NCI-H2107 (cell line): ENCODE results near the gene RRAS.
"Not testable (repeated sequence)": the region's sequence is repeated elsewhere in the genome, so short reads cannot be mapped to it uniquely, and the experiment has no call there.

ENCODE experiments used
- DNase-seq: peaks from one replicate; lab custom pipeline; 2025; lab: John Stamatoyannopoulos, UW

The RRAS gene

GRCh38 chr19:49654581-49654980 is 14.6 kb upstream of the RRAS start:
- no peak for DNase-seq

- DNase-seq: no peak
Measured at GRCh38 chr19:49653466-49653806, 13.5 kb upstream of the RRAS start.

- no peak for DNase-seq
Measured at GRCh38 chr19:49652551-49653465, 12.9 kb upstream of the RRAS start.

- no peak for DNase-seq
Measured at GRCh38 chr19:49651820-49652550, 12.0 kb upstream of the RRAS start.

- no peak for DNase-seq
Measured at GRCh38 chr19:49651029-49651819, 11.3 kb upstream of the RRAS start.

- DNase-seq: no peak
Measured at GRCh38 chr19:49646586-49646985, 6.6 kb upstream of the RRAS start.

GRCh38 chr19:49645995-49646394 is 6.1 kb upstream of the RRAS start:
- DNase-seq: no peak

GRCh38 chr19:49645592-49645991 is 5.6 kb upstream of the RRAS start:
- DNase-seq: no peak

GRCh38 chr19:49643466-49643865 is 3.5 kb upstream of the RRAS start:
- no peak for DNase-seq

- no peak for DNase-seq
Measured at GRCh38 chr19:49642492-49643035, 2.6 kb upstream of the RRAS start.

GRCh38 chr19:49641688-49642491 is 1.9 kb upstream of the RRAS start, which contains the start of gene SCAF1:
Gene SCAF1, plus strand, starts transcription at chr19:49642209. Its CDS starts 2,818 bp downstream, at chr19:49645027.
- DNase-seq: peak; percentile 98

GRCh38 chr19:49639401-49640112 is 386 bp downstream of the RRAS start:
- DNase-seq: no peak

- DNase-seq: no peak
Measured at GRCh38 chr19:49637821-49638738, 1.9 kb downstream of the RRAS start.

GRCh38 chr19:49636233-49636932 is 3.6 kb downstream of the RRAS start:
- no peak for DNase-seq

- no peak for DNase-seq
Measured at GRCh38 chr19:49635530-49636232, 4.3 kb downstream of the RRAS start.

GRCh38 chr19:49633273-49633672 is 6.7 kb downstream of the RRAS start:
- DNase-seq: not testable (repeated sequence)

GRCh38 chr19:49632576-49632975 is 7.4 kb downstream of the RRAS start:
- no peak for DNase-seq

GRCh38 chr19:49631610-49632192 is 8.2 kb downstream of the RRAS start:
- no peak for DNase-seq
